Measurements from ENCODE around the gene HMX1. TPM values are rescaled to one million over a fixed set of nuclear protein-coding genes. Genes with fewer than 3 reads are reported as not detected.

HMX1 gene
- polyA plus RNA-seq, 1 donor from 2014 or later = not detected

DNA sequence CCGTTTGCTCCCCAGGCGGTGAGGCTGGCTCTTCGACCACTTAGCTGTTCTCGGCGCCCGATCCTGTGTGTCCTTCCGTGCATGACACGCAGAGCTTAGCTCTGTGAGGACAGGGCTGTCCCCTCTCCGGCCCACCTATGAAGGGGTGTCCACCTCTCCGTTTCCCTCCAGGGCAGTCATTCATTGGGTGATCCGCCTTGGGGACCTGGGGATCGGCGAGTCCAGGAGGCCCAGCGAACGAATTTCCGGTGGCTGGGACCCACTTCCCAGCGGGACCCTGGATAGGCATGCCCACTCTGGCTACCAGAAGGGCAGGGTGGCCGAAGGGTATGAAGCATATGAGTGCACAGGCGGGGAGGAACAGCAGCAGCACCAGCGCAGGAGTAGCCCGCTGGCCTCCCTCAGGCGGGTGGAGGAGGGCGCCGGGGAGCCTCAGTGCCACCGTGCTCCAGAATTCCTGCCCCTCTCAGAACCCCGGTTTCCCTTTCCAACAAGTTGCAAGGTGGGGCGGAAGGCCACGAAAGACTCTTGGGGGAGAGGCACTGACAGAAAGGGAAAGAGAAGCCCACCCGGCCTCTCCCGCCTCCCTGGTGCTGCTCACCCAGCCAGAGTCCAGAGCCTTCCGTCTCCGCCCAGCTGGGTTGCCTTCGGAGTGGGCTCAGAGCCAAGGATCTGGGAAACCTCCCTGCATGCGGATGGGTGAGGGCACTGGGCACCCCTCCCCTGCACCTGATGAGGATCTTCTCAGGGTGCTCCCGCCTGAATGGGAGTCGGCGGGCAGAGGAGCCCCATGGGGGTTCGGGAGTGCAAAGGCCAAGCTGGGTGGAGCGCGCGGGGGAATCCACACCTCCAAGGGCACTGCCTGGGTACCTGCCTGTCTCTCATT is 8.6 kb downstream of the HMX1 start:
- Mint-ChIP-seq H3K4me1 (peaks cover 0 to 2% (median 0%) of the 10 kb centered on the region in 3 donors), H3K9me3 (peaks cover 0 to 2% (median 0%) of the 10 kb centered on the region in 3 donors), H3K27ac (no peak overlapping the region), H3K27me3 (peaks cover 47% of the 10 kb centered on the region), H3K4me3 (no peak overlapping the region), H3K36me3 (no peaks in the 10 kb centered on the region)

GRCh38 chr4:8862334-8862733 is 9.3 kb downstream of the HMX1 start:
- Mint-ChIP-seq H3K4me1 (peaks cover 0 to 2% (median 0%) of the 10 kb centered on the region in 3 donors), H3K27ac (no peak overlapping the region), H3K36me3 (no peaks in the 10 kb centered on the region), H3K27me3 (peaks cover 52% of the 10 kb centered on the region), H3K9me3 (peaks cover 0 to 2% (median 0%) of the 10 kb centered on the region in 3 donors), H3K4me3 (no peak overlapping the region)

DNA sequence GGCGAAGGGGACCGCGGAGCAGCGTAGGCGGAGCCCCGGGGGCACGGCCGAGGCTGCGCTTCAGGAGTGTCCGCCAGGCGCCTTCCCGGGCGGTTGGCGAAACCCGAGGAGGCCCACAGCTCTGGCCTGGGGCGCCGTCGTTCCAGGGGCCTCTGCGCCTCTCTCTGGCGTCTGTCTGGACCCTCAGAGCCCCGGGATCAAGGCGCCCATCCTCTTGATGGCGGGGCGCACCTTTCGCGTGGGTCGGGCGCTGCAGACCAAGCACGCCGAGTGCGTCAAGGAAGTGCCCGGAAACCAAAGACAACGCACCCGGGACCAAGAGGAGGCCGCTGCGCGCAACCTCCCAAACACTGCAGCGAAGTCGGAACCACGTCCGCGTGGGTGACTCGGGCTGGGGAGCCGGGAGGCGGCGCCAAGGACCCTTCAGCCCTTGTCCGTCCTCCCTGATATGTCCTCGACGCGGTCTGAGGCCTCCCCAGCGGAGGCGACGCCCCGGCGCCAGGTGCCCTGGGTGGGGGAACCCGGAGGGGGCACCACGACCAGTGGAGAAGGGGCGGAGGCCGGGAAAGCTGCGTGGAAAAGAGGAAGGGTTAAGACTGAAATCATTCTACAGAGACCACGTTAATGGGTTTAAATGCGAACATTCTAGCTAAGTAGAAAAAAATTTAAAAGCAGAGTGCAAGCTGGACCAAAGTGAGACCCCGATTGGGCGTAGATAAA is 9.9 kb downstream of the HMX1 start:
- H3K36me3 Mint-ChIP-seq = no peaks in the 10 kb centered on the region
- no peak overlapping the region for H3K27ac Mint-ChIP-seq
- H3K4me3 Mint-ChIP-seq = no peak overlapping the region
- H3K4me1 Mint-ChIP-seq = peaks cover 0 to 2% (median 0%) of the 10 kb centered on the region in 3 donors
- H3K9me3 Mint-ChIP-seq = peaks cover 0 to under 1% (median 0%) of the 10 kb centered on the region in 3 donors
- peaks cover 52% of the 10 kb centered on the region for H3K27me3 Mint-ChIP-seq

DNA sequence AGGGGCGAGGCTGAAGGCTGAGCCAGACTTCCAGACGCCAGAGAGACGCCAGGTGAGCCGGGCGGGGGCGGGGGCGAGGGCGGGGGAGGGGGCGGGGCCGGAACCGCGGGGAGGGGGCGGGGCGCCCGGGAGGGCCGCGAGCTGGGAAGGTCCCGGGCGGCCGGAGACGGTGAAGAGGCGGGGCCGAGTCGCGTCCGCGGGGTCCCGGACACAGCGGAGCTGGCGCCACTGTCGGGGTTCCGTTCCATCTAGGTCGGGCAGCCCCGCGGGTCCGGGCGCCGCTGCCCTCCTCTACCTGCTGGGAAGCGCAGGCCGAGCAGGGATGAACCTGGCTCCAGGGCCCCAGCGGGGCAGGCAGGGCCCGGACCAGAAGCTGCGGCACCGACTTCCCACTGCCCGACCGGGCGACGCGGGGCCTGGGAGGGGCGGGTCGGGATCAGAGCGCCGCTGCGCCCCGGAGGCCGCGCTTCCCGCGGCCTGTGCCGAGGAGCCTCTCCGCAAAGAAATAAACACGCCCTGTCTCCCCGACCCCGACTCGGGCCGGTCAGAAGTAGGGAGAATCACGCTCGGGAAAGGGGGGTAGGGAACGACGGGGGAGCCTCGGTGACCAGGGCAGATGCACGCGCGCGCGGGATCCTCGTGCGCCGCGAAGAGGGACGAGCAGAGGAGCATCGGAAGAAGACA is 10.6 kb downstream of the HMX1 start:
- Mint-ChIP-seq H3K4me3 (no peak overlapping the region), H3K4me1 (peaks cover 0 to 5% (median 2%) of the 10 kb centered on the region in 3 donors), H3K27ac (no peak overlapping the region), H3K36me3 (no peaks in the 10 kb centered on the region), H3K27me3 (peaks cover 52% of the 10 kb centered on the region), H3K9me3 (no peaks in the 10 kb centered on the region)

- peaks cover 0 to 7% (median 2%) of the 10 kb centered on the region in 3 donors for H3K4me1 Mint-ChIP-seq
- H3K36me3 Mint-ChIP-seq = no peaks in the 10 kb centered on the region
- H3K4me3 Mint-ChIP-seq = no peak overlapping the region
- H3K27me3 Mint-ChIP-seq = peaks cover 57% of the 10 kb centered on the region
- no peaks in the 10 kb centered on the region for H3K9me3 Mint-ChIP-seq
- peak overlapping the region in 1 of 3 donors; percentile 39 for H3K27ac Mint-ChIP-seq
Measured at GRCh38 chr4:8860096-8860891, 11.3 kb downstream of the HMX1 start.

DNA sequence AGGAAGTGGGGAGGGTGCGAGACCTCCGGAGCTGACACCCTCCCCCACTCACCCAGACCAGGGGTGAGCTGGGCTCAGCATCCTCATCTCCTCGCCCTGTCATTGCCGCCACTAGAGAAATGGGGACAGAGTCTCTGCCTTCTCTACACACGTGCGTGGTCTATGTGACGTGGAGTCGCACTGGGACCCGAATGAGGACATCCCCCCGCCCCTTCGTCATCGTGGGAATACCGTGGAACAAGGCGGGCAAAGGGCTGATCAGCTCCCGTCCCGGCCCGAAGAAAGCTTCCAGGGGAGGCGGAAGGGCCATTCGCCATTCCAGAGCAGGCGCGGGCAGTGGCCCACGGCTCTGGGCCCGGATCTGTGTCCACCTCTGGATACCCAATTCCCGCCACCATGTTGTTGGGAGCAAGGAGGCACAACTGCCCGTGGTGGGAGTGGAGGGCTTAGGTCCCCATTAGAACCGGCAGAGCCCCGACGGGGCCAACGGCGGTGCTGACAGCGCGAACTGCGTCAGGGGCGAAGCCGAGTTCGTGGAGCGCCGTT is 12.0 kb downstream of the HMX1 start:
- Mint-ChIP-seq H3K4me3 (no peak overlapping the region), H3K9me3 (no peaks in the 10 kb centered on the region), H3K27me3 (peaks cover 58% of the 10 kb centered on the region), H3K36me3 (no peaks in the 10 kb centered on the region), H3K4me1 (peaks cover 0 to 7% (median 2%) of the 10 kb centered on the region in 3 donors), H3K27ac (peak overlapping the region in 1 of 3 donors; percentile 57)

DNA sequence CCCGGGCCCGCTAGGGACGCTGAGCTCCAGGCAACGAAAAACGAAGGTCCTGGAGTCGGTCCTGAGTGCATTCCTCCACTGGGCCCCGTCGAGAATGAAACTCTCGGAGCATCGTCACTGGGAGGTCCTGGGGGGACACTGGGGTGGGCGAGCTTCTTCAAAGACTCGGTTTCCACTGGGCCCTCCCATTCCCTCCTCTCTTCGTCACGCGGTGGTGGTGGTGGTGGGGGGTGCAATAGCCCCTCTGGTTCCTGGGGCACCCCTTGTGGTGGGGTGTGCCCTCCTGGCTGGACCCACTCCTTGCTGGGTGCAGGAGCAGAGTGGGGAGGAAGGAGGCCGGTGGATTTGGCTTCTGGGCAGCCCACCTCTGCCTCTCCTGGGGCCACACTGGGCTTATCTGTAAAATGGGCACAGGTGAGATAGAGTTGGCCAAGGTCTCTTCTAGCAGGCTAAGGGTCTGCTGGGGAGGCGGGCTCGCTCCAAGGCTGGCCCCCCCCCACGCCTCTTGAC is 12.9 kb downstream of the HMX1 start:
- Mint-ChIP-seq H3K27me3 (peaks cover 57% of the 10 kb centered on the region), H3K36me3 (no peaks in the 10 kb centered on the region), H3K27ac (peak overlapping the region in 1 of 3 donors; percentile 57), H3K4me3 (no peak overlapping the region), H3K4me1 (peaks cover 0 to 5% (median 2%) of the 10 kb centered on the region in 3 donors), H3K9me3 (no peaks in the 10 kb centered on the region)

DNA sequence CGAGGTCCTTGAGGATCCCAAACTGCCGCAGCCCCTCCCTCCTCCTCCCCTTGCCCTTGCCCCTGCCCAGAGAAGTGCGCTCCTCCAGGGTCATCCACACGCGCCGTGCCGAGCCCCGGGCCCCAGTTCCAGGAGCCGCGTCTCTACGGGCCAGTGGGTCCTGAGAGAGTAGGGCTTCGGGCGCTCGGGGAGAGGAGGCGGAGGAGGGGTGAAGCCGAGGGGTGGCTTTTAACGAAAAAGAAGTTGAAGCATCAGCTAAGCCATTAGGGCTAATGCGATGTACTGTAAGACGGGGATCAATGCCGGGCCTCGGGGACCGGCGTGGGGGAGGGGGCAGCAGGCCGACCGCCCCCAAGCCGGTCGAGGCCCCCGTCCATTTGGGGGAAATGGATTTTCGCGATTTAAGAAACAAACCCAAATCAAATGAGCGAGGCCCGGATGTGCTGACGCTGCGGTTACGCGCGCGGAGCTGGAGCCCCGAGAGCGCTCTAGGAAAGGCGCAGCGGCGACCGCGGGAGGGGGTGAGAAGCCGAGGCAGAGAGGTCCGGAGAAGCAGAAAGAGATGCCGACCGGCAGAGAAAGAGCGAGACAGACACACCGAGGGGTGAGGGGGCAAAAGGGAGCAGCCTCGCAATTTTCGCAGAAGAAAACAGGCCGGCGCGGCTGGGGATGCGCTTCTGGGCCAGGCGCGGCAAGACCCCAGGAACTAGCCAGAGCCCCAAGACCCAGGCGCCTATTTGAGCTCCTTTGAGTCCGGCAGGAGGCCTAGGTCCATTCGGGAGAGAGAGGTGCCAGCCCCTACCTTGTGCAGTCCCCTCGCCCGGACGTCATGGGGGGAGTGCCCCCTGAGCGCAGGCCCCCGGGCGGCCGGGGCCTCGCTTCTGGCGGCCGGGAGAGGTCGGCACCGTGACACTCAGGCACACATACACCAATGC is 13.6 kb downstream of the HMX1 start:
- no peaks in the 10 kb centered on the region for H3K36me3 Mint-ChIP-seq
- H3K4me1 Mint-ChIP-seq = peaks cover 0 to 5% (median 2%) of the 10 kb centered on the region in 3 donors
- peak overlapping the region in 2 of 4 donors; percentile 16 to 47 for H3K4me3 Mint-ChIP-seq
- H3K27me3 Mint-ChIP-seq = peaks cover 53% of the 10 kb centered on the region
- H3K27ac Mint-ChIP-seq = peak overlapping the region in 1 of 3 donors; percentile 57
- peaks cover 0 to 2% (median 0%) of the 10 kb centered on the region in 3 donors for H3K9me3 Mint-ChIP-seq

DNA sequence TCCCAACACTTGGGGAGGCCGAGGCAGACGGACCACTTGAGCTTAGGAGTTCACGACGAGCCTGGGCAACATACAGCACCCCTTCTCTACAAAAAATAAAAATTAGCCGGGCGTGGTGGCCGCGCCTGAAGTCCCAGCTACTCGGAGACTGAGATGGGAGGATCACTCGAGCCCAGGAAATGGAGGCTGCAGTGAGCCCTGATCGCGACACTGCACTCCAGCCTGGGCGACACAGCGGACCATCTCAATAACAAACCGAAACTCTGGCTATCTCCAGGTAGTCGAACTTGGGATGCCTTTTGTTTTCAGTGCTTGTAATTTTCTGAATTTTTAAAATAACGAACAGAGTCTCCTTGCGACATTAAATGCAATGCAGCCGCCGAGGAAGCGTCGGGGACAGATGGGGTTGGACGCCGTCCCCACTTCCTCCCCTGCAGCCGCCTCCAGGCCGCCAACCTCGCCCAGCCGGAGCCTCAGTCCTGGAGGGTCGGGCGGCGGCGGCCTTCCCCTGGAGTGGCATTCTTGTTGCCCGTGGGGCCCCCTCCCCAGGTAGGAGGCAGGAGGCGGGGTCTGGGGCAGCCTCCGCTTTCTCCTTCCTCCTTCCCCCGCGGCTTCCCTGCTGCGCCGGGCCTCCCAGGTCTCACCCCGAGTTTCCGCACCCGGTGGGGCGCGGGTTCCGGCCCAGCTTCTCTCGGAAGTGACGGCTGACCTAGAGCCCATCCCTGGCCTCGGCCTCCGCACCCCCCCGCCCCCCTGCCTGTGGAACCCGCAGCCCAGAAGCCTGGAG is 14.6 kb downstream of the HMX1 start:
- Mint-ChIP-seq H3K27me3 (peaks cover 49% of the 10 kb centered on the region), H3K9me3 (peaks cover 0 to 4% (median 0%) of the 10 kb centered on the region in 3 donors), H3K4me3 (peak overlapping the region in 1 of 4 donors; percentile 17), H3K27ac (no peak overlapping the region), H3K36me3 (no peaks in the 10 kb centered on the region), H3K4me1 (peaks cover 0 to 5% (median 2%) of the 10 kb centered on the region in 3 donors)

GRCh38 chr4:8855818-8856245 is 15.8 kb downstream of the HMX1 start:
- Mint-ChIP-seq H3K27ac (peak overlapping the region in 1 of 3 donors; percentile 59), H3K9me3 (peaks cover 0 to 4% (median 0%) of the 10 kb centered on the region in 3 donors), H3K4me3 (peak overlapping the region in 2 of 4 donors; percentile 57 to 88), H3K4me1 (peaks cover 0 to 5% (median 2%) of the 10 kb centered on the region in 3 donors), H3K27me3 (peaks cover 46% of the 10 kb centered on the region), H3K36me3 (no peaks in the 10 kb centered on the region)

- peak overlapping the region in 1 of 4 donors; percentile 39 for H3K4me3 Mint-ChIP-seq
- H3K4me1 Mint-ChIP-seq = peaks cover 0 to 5% (median 2%) of the 10 kb centered on the region in 3 donors
- peaks cover 45% of the 10 kb centered on the region for H3K27me3 Mint-ChIP-seq
- H3K9me3 Mint-ChIP-seq = peaks cover 0 to 4% (median 0%) of the 10 kb centered on the region in 3 donors
- H3K27ac Mint-ChIP-seq = no peak overlapping the region
- no peaks in the 10 kb centered on the region for H3K36me3 Mint-ChIP-seq
Measured at GRCh38 chr4:8854931-8855330, 16.7 kb downstream of the HMX1 start.

GRCh38 chr4:8854016-8854415 is 17.6 kb downstream of the HMX1 start:
- peaks cover 0 to 5% (median 2%) of the 10 kb centered on the region in 3 donors for H3K4me1 Mint-ChIP-seq
- no peak overlapping the region for H3K27ac Mint-ChIP-seq
- H3K36me3 Mint-ChIP-seq = no peaks in the 10 kb centered on the region
- peaks cover 0 to 4% (median 0%) of the 10 kb centered on the region in 3 donors for H3K9me3 Mint-ChIP-seq
- H3K27me3 Mint-ChIP-seq = peaks cover 39% of the 10 kb centered on the region
- H3K4me3 Mint-ChIP-seq = no peak overlapping the region

Data from IgD-negative memory B cell (primary cell).